GM12878 (cell line): ENCODE results near the gene ALX1. TPM values are rescaled to one million over a fixed set of nuclear protein-coding genes. Genes with fewer than 3 reads are reported as not detected.

Experiments used
- BCLAF1 ChIP-seq: fragments of 450-650 bp; IDR thresholded peaks from 2 replicates; pipeline ENCODE4 v1.6.1; 2017; ENCODE audit warnings: antibody characterized with exemption, mild to moderate bottlenecking, moderate library complexity
- CBFB ChIP-seq: IDR thresholded peaks from 2 replicates; pipeline ENCODE4 v1.6.1; 2016; ENCODE audit warnings: antibody characterized with exemption, low read depth
- CEBPB ChIP-seq, 2 experiments: fragments of 150-350 bp in 1 of 2; IDR thresholded peaks; 2 replicates each; pipeline ENCODE4 v1.6.1; 2012 to 2014; ENCODE audit warnings: low read depth in 2 of 2, low read length in 2 of 2, borderline replicate concordance in 1 of 2, inconsistent platforms in 1 of 2
- EED ChIP-seq: sonication (generic); IDR thresholded peaks from 2 replicates; pipeline ENCODE4 v1.6.1; 2016; ENCODE audit warnings: antibody characterized with exemption, low read depth
- ETV6 ChIP-seq, 2 experiments: fragments of 450-650 bp in 1 of 2; IDR thresholded peaks in 1 of 2; conservative IDR thresholded peaks in 1 of 2; 2 replicates each; pipeline ENCODE4 v1.6.1; 2014; ENCODE audit warnings: antibody characterized with exemption in 1 of 2, borderline replicate concordance in 1 of 2, low read depth in 1 of 2, mild to moderate bottlenecking in 1 of 2, moderate library complexity in 1 of 2
- EZH2 ChIP-seq: IDR thresholded peaks from 2 replicates; pipeline ENCODE4 v1.6.1; 2012; ENCODE audit warnings: low read depth, mild to moderate bottlenecking, control low read depth, inconsistent platforms, low read length, borderline replicate concordance; ENCODE audit not compliant: control insufficient read depth
- RB1 ChIP-seq: fragments of 450-650 bp; formaldehyde crosslinking; IDR thresholded peaks from 2 replicates; pipeline ENCODE4 v1.6.1; 2017; ENCODE audit warnings: mild to moderate bottlenecking, borderline replicate concordance
- ZNF687 ChIP-seq: fragments of 450-650 bp; IDR thresholded peaks from 2 replicates; pipeline ENCODE4 v1.6.1; 2017; ENCODE audit warnings: mild to moderate bottlenecking, moderate library complexity
- polyA plus RNA-seq, 11 experiments: library from polyadenylated mRNA; depleted of rRNA in 4 of 11; unstranded in 6 of 11; stranded (reverse) in 5 of 11; fragments of >200 nt; fragmentation: Nextera tagmentation in 4 of 11; fragmentation: Illumina TruSeq in 1 of 11; extraction: Ambion mirVana in 4 of 11; extraction: Trizol in 1 of 11; gene quantifications; 1 replicate in 1 of 11; 2 replicates in 10 of 11; pipeline versions ENCODE4 v1.2.1 to v1.2.3, GENCODE V29; 2011 to 2016; ENCODE audit warnings: inconsistent platforms in 2 of 11, missing spikeins in 2 of 11, low read depth in 1 of 11
- total RNA-seq, 4 experiments: library from RNA; depleted of rRNA in 3 of 4; stranded (reverse); fragments of >200 nt in 3 of 4; fragmentation: Illumina TruSeq in 1 of 4; extraction: Trizol in 1 of 4; gene quantifications; 2 replicates each; pipeline versions ENCODE4 v1.2.1 to v1.2.3, GENCODE V29; 2013 to 2021

ALX1 gene
- total and polyA plus RNA-seq, 10 of the 15 experiments (the other 5 are each of a cell fraction or from before 2014, with no cell fraction given): 0.06 TPM; not detected in 9

- TF ChIP-seq ZNF687 (no peak), CEBPB (IDR thresholded peaks at IDR 0.05; ENCODE audit: borderline replicate concordance in 1 of 2, low read depth in 2 of 2, low read length in 2 of 2) (no peak), RB1 (no peak), CBFB (no peak), BCLAF1 (no peak), EED (no peak), ETV6 (conservative IDR thresholded peaks at IDR 0.05 in 1 of 2, IDR thresholded peaks at IDR 0.05 in 1 of 2; ENCODE audit: borderline replicate concordance in 1 of 2, low read depth in 1 of 2) (no peak), EZH2 (no peak)
Observed at GRCh38 chr12:85278598-85279448, 1.2 kb upstream of the ALX1 start (continued).
